GM19328 (cell line): ENCODE measurements around the gene SMPDL3A.

Experiments
- ATAC-seq: cut with Tn5 transposase; IDR thresholded peaks from one replicate; pipeline ENCODE4 v1.9.1; 2021; ENCODE audit warnings: mild to moderate bottlenecking, moderate library complexity; ENCODE audit not compliant: unreplicated experiment

SMPDL3A gene

GRCh38 chr6:122772724-122773415 lies 16.2 kb upstream of the SMPDL3A start:
- ATAC-seq: no peak

DNA sequence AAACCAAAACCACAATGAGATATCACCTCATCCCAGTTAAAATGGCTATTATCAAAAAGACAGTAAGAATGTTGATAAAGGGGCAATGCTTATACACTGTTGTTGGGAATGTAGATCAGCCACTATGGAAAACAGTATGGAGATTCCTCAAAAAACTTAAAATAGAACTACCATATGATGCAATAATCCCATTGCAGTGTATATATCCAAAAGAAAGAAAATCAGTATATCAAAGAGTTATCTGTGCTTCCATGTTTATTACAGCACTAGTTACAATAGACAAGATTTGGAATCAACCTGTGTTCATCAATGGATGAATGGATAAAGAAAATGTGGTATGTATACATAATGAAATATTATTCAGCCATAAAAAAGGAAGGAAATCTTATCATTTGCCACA lies 13.1 kb upstream of the SMPDL3A start:
- ATAC-seq: no peak

- no peak for ATAC-seq
Measured at GRCh38 chr6:122778302-122778701, 10.8 kb upstream of the SMPDL3A start.

- ATAC-seq: no peak
Measured at GRCh38 chr6:122778985-122779661, 9.9 kb upstream of the SMPDL3A start.

GRCh38 chr6:122779667-122780066 lies 9.4 kb upstream of the SMPDL3A start, which contains the start of gene FABP7:
Gene FABP7, plus strand, starts transcription at chr6:122779716. Its CDS starts 79 bp downstream, at chr6:122779795.
- no peak for ATAC-seq

DNA sequence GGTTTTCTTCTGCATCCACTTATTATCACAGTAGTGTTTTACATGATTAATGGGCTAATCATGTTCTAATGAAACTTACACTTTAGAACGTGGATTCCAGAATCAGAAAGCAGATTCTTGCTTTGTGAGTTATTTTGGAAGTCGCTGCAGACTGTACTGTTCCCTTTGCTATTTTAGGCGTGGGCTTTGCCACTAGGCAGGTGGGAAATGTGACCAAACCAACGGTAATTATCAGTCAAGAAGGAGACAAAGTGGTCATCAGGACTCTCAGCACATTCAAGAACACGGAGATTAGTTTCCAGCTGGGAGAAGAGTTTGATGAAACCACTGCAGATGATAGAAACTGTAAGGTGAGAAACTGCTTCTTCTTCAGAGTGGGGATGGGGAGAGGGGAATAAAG lies 8.9 kb upstream of the SMPDL3A start:
- no peak for ATAC-seq

- ATAC-seq: no peak
Measured at GRCh38 chr6:122781716-122782115, 7.3 kb upstream of the SMPDL3A start.

- no peak for ATAC-seq
Measured at GRCh38 chr6:122783401-122783800, 5.7 kb upstream of the SMPDL3A start.

DNA sequence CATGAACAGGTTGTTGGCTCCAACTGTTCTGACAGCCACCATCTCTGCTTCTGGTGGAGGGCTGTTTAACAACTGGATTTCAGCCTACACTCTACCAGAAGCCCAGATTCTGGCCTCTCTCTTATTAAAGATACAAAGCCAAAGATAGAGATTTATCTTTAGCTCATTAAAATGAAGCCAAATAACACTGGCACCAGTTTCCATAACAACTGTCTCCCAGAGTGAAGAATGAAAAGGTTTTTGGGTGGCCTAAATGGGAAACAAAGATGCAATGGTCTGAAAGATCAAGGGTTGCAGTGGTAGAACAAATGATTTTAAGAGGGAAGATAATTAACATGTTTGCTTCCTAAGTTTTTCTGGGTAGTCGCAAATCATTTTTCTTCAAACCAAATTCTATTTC lies 3.2 kb upstream of the SMPDL3A start:
- no peak for ATAC-seq

DNA sequence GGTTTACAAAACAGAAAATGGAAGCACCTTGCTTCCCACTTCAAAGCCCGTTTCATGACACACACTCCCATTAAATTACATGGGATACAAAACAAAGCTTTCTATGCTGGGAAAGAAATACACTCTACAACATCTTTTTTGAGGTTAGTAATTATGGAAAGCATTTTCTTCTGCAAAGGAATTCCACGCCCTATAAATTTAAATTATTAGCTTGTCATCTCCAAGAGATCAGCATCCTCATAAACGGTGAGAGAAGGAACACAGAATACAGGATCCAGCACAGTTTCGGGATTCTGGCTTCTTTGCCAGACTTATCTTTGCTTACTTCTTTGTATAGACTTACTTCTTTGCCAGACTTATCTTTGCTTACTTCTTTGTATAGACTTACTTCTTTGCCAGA lies 1.3 kb upstream of the SMPDL3A start:
- no peak for ATAC-seq

GRCh38 chr6:122788208-122788607 lies 850 bp upstream of the SMPDL3A start:
- no peak for ATAC-seq

GRCh38 chr6:122788663-122789181 lies 336 bp upstream of the SMPDL3A start:
- ATAC-seq: no peak

DNA sequence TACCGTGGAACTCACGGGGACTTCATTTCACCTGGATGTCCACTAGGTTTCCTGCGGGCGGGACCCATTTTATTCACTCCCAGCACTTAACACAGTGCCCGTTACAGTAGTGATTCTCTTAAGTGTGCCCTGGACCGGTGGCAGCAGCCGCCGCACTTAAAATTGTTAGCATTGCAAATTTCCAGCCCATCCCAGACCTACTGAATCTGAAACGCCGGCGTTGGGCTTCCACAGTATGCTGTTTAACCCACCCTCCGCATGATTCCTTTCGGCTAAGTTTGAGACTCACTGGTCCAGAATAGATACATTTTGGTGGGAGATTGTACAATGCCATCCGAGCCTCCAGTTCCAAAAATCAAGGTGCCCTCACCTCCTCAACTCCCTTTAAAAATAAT lies 967 bp downstream of the SMPDL3A start:
- no peak for ATAC-seq

GRCh38 chr6:122790423-122791309 lies 1.6 kb downstream of the SMPDL3A start:
- ATAC-seq: no peak

DNA sequence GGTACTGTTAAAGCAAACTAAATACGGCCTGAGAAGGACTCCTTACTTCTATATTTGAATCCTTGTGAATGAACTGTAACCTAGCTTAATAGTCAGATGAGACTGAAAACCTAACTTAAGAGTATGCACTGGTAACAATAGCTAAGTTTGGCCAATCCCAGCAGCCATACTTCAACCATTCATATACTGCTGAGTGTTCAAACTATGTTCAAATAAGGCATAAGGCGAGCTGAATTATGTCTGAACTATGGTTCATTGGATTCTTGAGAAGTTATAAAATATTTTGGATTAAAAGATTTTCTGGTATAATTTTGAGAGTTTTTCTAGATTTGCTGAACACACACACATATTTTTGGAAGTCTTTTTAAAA lies 2.2 kb downstream of the SMPDL3A start:
- no peak for ATAC-seq

- ATAC-seq: no peak
Measured at GRCh38 chr6:122792766-122793165, 3.7 kb downstream of the SMPDL3A start.

DNA sequence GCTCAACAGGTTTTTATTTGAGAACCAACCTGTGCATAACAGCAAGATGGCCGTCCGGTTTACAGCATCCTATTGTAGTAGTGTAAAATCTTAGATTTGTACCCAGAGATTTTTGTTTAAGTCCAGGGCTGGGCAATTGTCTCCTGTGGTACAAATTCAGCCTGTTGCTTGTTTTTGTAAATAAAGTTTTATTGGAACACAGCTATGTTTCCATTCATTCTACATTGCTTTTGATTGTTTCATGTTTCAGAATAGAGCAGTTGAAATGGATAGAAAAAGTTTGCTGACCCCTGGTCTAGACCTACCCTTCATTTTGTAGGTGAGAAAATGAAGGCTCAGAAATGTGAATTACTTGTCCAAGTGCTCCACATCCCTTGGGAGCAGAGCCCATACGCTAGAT lies 8.5 kb downstream of the SMPDL3A start:
- ATAC-seq: no peak

GRCh38 chr6:122798099-122798641 lies 9.1 kb downstream of the SMPDL3A start:
- ATAC-seq: peak; percentile 79

GRCh38 chr6:122799140-122799745 lies 10.2 kb downstream of the SMPDL3A start:
- no peak for ATAC-seq

DNA sequence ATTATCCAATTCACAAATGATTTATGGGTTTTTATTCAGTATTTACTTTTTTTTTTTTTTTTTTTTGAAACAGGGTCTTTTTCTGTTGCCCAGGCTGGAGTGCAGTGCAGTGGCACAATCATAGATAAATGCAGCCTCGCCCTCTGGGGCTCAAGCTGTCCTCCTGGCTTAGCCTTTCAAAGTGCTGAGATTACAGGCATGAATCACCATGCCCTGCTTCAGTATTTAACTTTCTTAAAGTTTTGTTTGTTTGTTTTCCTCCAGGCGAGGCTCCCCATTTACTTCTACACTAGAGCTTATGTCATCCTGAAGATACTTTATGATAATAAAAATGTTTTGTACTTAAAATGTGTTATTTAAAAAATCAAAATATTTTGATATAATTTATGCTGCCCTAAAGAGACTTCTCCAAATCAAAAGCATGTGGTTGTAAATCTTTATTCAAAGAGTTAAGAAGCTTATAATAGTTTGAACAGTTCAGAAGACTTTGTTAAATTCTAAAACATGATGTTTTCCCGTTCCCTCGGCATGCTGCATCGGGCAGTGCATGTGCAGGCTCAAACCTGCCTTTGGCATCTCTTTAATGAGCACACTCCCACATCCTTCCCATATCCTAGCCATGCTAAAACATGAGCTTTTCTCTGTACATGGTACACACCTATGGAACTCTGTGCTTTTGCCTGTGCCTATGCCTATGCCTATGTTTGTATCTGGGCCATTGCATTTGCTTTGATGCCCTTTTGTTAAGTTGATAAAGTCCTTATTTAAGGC lies 11.0 kb downstream of the SMPDL3A start:
- ATAC-seq: no peak
